Esophagus squamous epithelium (tissue), 5 donors: ENCODE measurements around the gene CYB5R4. TPM values are rescaled to one million over a fixed set of nuclear protein-coding genes. Genes with fewer than 3 reads are reported as not detected.

Experiments used
- DNase-seq: peaks from one replicate; lab custom pipeline; 2025; lab: John Stamatoyannopoulos, UW
- H3K27ac ChIP-seq, 4 donors: fragments of 200-600 bp; sonication (generic); one replicate each; pipeline ENCODE4 v1.5.1; 2016 to 2019; ENCODE audit warnings: mild to moderate bottlenecking in 1 of 4
- H3K27me3 ChIP-seq, 4 donors: fragments of 200-600 bp; sonication (generic); 1 replicate in 3 of 4; 2 replicates in 1 of 4; pipeline versions ENCODE4 v1.5.1 to v1.6.0; 2017 to 2021; ENCODE audit warnings: antibody characterized with exemption in 1 of 4
- H3K36me3 ChIP-seq, 3 donors: fragments of 200-600 bp; sonication (generic); one replicate each; pipeline ENCODE4 v1.5.1; 2016 to 2019
- H3K4me1 ChIP-seq, 3 donors: fragments of 200-600 bp; sonication (generic); one replicate each; pipeline ENCODE4 v1.5.1; 2017 to 2019
- H3K4me3 ChIP-seq, 4 donors: fragments of 200-600 bp; sonication (generic); 1 replicate in 3 of 4; 2 replicates in 1 of 4; pipeline ENCODE4 v1.5.1; 2016 to 2019; ENCODE audit warnings: mild to moderate bottlenecking in 2 of 4, moderate library complexity in 1 of 4
- H3K9me3 ChIP-seq, 3 donors: fragments of 200-600 bp; sonication (generic); one replicate each; pipeline ENCODE4 v1.5.1; 2016 to 2019
- CTCF ChIP-seq, 6 experiments: fragments of 450-650 bp in 4 of 6; fragments of 200-600 bp in 2 of 6; sonication (generic) in 2 of 6; IDR thresholded peaks; one replicate each; pipeline ENCODE4 v1.5.1; 2016 to 2019; ENCODE audit warnings: antibody characterized with exemption in 6 of 6, mild to moderate bottlenecking in 4 of 6, moderate library complexity in 4 of 6
- POLR2A ChIP-seq, 4 donors: fragments of 450-650 bp; IDR thresholded peaks; one replicate each; pipeline ENCODE4 v1.6.1; 2017; ENCODE audit warnings: antibody characterized with exemption in 4 of 4, mild to moderate bottlenecking in 4 of 4, moderate library complexity in 3 of 4
- WGBS, 2 donors: methylation state at CpG; one replicate each; pipeline ENCODE4 v1.1.5; 2018; 5-methylcytosine and 5-hydroxymethylcytosine counted together
- intact Hi-C: fragments of 100-400 bp; cut with DNase I; formaldehyde crosslinking; loops from one replicate; pipeline ENCODE4 v1.15.0; 2022
- total RNA-seq, 4 donors: library from RNA; depleted of rRNA; stranded (reverse); fragments of >200 nt; gene quantifications; one replicate each; pipeline ENCODE4 v1.1.0, GENCODE V29; 2016
- donor health status: DM: yes; HTN: yes; CAD: no.

The CYB5R4 gene
- total RNA-seq, 4 donors from 2014 or later: 9.2 to 32.7 (median 14.2) TPM

GRCh38 chr6:83914953-83915352, 55.5 kb downstream of the CYB5R4 start:
- no peak for DNase-seq
- Histone ChIP-seq H3K27me3 (no peaks in the 10 kb centered on the region), H3K36me3 (peaks cover 0 to 23% (median 0%) of the 10 kb centered on the region in 3 donors), H3K9me3 (no peaks in the 10 kb centered on the region), H3K4me1 (no peaks in the 10 kb centered on the region), H3K4me3 (no peak overlapping the region), H3K27ac (no peak overlapping the region)
- intact Hi-C loops: no loop called here
- 50 to 58% methylated on average over 1 of the region's 1 CpG for WGBS, 2 donors
- TF ChIP-seq POLR2A (IDR thresholded peaks at IDR 0.05): no peak
- no peak for TF ChIP-seq CTCF (IDR thresholded peaks at IDR 0.05)

GRCh38 chr6:83917001-83917400, 57.5 kb downstream of the CYB5R4 start:
- H3K9me3 ChIP-seq: no peaks in the 10 kb centered on the region
- no peaks in the 10 kb centered on the region for H3K27me3 ChIP-seq
- H3K36me3 ChIP-seq: peaks cover 0 to 21% (median 0%) of the 10 kb centered on the region in 3 donors
- no peak for DNase-seq
- intact Hi-C loops: no loop called here
- TF ChIP-seq POLR2A (IDR thresholded peaks at IDR 0.05) (no peak), CTCF (IDR thresholded peaks at IDR 0.05) (no peak)
- H3K27ac ChIP-seq: no peak overlapping the region
- no peaks in the 10 kb centered on the region for H3K4me1 ChIP-seq
- no peak overlapping the region for H3K4me3 ChIP-seq

- Histone ChIP-seq H3K36me3 (peaks cover 0 to 35% (median 0%) of the 10 kb centered on the region in 3 donors), H3K27ac (no peak overlapping the region), H3K4me3 (no peak overlapping the region), H3K27me3 (no peaks in the 10 kb centered on the region), H3K4me1 (no peaks in the 10 kb centered on the region), H3K9me3 (no peaks in the 10 kb centered on the region)
- DNase-seq: no peak
- intact Hi-C loops: no loop called here
- 94 to 100% methylated on average over 1 of the region's 1 CpG for WGBS, 2 donors
- TF ChIP-seq POLR2A (IDR thresholded peaks at IDR 0.05) (no peak), CTCF (IDR thresholded peaks at IDR 0.05) (no peak)
Observed at GRCh38 chr6:83920017-83920416, 60.5 kb downstream of the CYB5R4 start.

- DNase-seq: no peak
- H3K4me3 ChIP-seq: no peak overlapping the region
- intact Hi-C loops: no loop called here
- TF ChIP-seq POLR2A (IDR thresholded peaks at IDR 0.05) (no peak), CTCF (IDR thresholded peaks at IDR 0.05) (no peak)
- no peaks in the 10 kb centered on the region for H3K27me3 ChIP-seq
- 83 to 84% methylated on average over 4 to 5 of the region's 5 CpGs for WGBS, 2 donors
- H3K27ac ChIP-seq: no peak overlapping the region
- H3K9me3 ChIP-seq: no peaks in the 10 kb centered on the region
- H3K4me1 ChIP-seq: no peaks in the 10 kb centered on the region
- peaks cover 0 to 41% (median 0%) of the 10 kb centered on the region in 3 donors for H3K36me3 ChIP-seq
Observed at GRCh38 chr6:83921315-83921714, 61.8 kb downstream of the CYB5R4 start.

GRCh38 chr6:83927470-83927869, 68.0 kb downstream of the CYB5R4 start:
- Histone ChIP-seq H3K4me1 (no peaks in the 10 kb centered on the region), H3K36me3 (peaks cover 0 to 71% (median 0%) of the 10 kb centered on the region in 3 donors), H3K4me3 (no peak overlapping the region), H3K27ac (no peak overlapping the region), H3K27me3 (no peaks in the 10 kb centered on the region), H3K9me3 (no peaks in the 10 kb centered on the region)
- WGBS, 2 donors: 76 to 84% methylated on average over 2 of the region's 2 CpGs
- no peak for DNase-seq
- TF ChIP-seq CTCF (IDR thresholded peaks at IDR 0.05) (no peak), POLR2A (IDR thresholded peaks at IDR 0.05) (no peak)
- intact Hi-C loops: no loop called here
